ENCODE data around the gene MYCBP. TPM values are rescaled to one million over a fixed set of nuclear protein-coding genes. Genes with fewer than 3 reads are reported as not detected.

The MYCBP gene
- 15.9 to 25.9 TPM (median 20.9 TPM) in 5 replicates for total RNA-seq (2022; extraction: Qiagen RNA extraction; ENCODE audit: low read depth)

GRCh38 chr1:38873027-38873969 is at the start of gene MYCBP:
MYCBP (minus strand) TSS chr1:38873348; CDS start chr1:38873305, 43 bp downstream.

GRCh38 chr1:38881487-38881886 is 8.3 kb upstream of the MYCBP start, which contains the start of gene GJA9:
GJA9 (minus strand) TSS chr1:38881587; CDS start chr1:38876098, 5,489 bp downstream.

GRCh38 chr1:38859561-38860453 is 13.3 kb downstream of the MYCBP start, which contains the start of gene RRAGC:
RRAGC (minus strand) TSS chr1:38859772; CDS start chr1:38859646, 126 bp downstream.

Other genes with a start within 250 kb of the MYCBP start
- gene RRAGC, start 13.6 kb downstream of the MYCBP start, total RNA-seq (2022; extraction: Qiagen RNA extraction; ENCODE audit: low read depth) = 24.9 to 29.5 TPM (median 28.6 TPM) in 5 replicates
- 0.05 to 0.09 TPM (median 0.08 TPM) in 3 of 5 replicates, not detected in the others for gene GJA9, start 8.2 kb upstream of the MYCBP start, total RNA-seq (2022; extraction: Qiagen RNA extraction; ENCODE audit: low read depth)
- 1.8 to 2.7 TPM (median 2.2 TPM) in 5 replicates for gene RHBDL2, start 68.5 kb upstream of the MYCBP start, total RNA-seq (2022; extraction: Qiagen RNA extraction; ENCODE audit: low read depth)
- gene AKIRIN1, start 117.9 kb upstream of the MYCBP start, total RNA-seq (2022; extraction: Qiagen RNA extraction; ENCODE audit: low read depth) = 41.5 to 48.9 TPM (median 44.0 TPM) in 5 replicates
- gene NDUFS5, start 153.0 kb upstream of the MYCBP start, total RNA-seq (2022; extraction: Qiagen RNA extraction; ENCODE audit: low read depth) = 391 to 529 TPM (median 406 TPM) in 5 replicates

All from A549 treated with DMSO at 1 μM for 4 hours (cell line).